Spinal cord (tissue), 10 donors: ENCODE results near the gene CDH2. TPM values are rescaled to one million over a fixed set of nuclear protein-coding genes. Genes with fewer than 3 reads are reported as not detected.

Experiments
- DNase-seq, 6 donors: peaks; one replicate each; pipeline versions ENCODE4 v3.0.0 to v3.0.0-alpha.2; 2013 to 2015; ENCODE audit warnings: low spot score in 6 of 6, low read depth in 4 of 6
- H3K27ac ChIP-seq: one replicate; pipeline ENCODE4 v1.5.1; 2013; ENCODE audit warnings: low read depth, low read length, control low read depth
- H3K27me3 ChIP-seq: one replicate; pipeline ENCODE4 v1.6.1; 2013; ENCODE audit warnings: low read length; ENCODE audit not compliant: control insufficient read depth, insufficient read depth
- H3K36me3 ChIP-seq: one replicate; pipeline ENCODE4 v1.6.1; 2013; ENCODE audit warnings: low read length; ENCODE audit not compliant: control insufficient read depth, insufficient read depth
- H3K4me1 ChIP-seq: one replicate; pipeline ENCODE4 v1.6.1; 2013; ENCODE audit warnings: low read length; ENCODE audit not compliant: control insufficient read depth, insufficient read depth
- H3K4me3 ChIP-seq: one replicate; pipeline ENCODE4 v1.5.1; 2013; ENCODE audit warnings: low read depth, low read length, control low read depth
- H3K9me3 ChIP-seq: one replicate; pipeline ENCODE4 v1.6.1; 2013; ENCODE audit warnings: low read length; ENCODE audit not compliant: control insufficient read depth, insufficient read depth
- WGBS: methylation state at CpG from one replicate; pipeline ENCODE4 v1.1.5; 2013; ENCODE audit warnings: missing lambda C conversion rate; ENCODE audit not compliant: insufficient coverage; 5-methylcytosine and 5-hydroxymethylcytosine counted together
- polyA plus RNA-seq, 2 donors: library from polyadenylated mRNA; unstranded; fragments of 120-200 nt; gene quantifications; one replicate each; pipeline ENCODE4 v1.2.1, GENCODE V29; 2013; ENCODE audit not compliant: insufficient read length in 2 of 2
- total RNA-seq, 2 donors: library from RNA; depleted of rRNA in 1 of 2; stranded (reverse); fragments of 120-200 nt in 1 of 2; fragments of >200 nt in 1 of 2; gene quantifications; one replicate each; pipeline versions ENCODE4 v1.2.3 to v1.2.4, GENCODE V29; 2013 to 2014
- donor health status: healthy.

CDH2 gene
- total and polyA plus RNA-seq, 4 donors, result 58.9 to 142 (median 107) TPM

GRCh38 chr18:28045176-28045810 is 131.6 kb downstream of the CDH2 start:
- DNase-seq, result peak in 2 of 6 donors; percentile 33 to 69
- Histone ChIP-seq H3K36me3 (no peaks in the 10 kb centered on the region), H3K4me3 (no peak overlapping the region), H3K4me1 (peaks cover 2% of the 10 kb centered on the region), H3K9me3 (no peaks in the 10 kb centered on the region), H3K27me3 (no peaks in the 10 kb centered on the region), H3K27ac (no peak overlapping the region)
- 10% methylated on average over 1 of the region's 3 CpGs for WGBS

GRCh38 chr18:28044036-28044435 is 132.9 kb downstream of the CDH2 start:
- H3K9me3 ChIP-seq, result no peaks in the 10 kb centered on the region
- DNase-seq, result no peak
- peaks cover 2% of the 10 kb centered on the region for H3K4me1 ChIP-seq
- 82% methylated on average over 3 of the region's 4 CpGs for whole genome bisulfite sequencing
- H3K27ac ChIP-seq, result no peak overlapping the region
- no peaks in the 10 kb centered on the region for H3K27me3 ChIP-seq
- no peaks in the 10 kb centered on the region for H3K36me3 ChIP-seq
- H3K4me3 ChIP-seq, result no peak overlapping the region

- DNase-seq, result no peak
- H3K4me1 ChIP-seq, result peaks cover 2% of the 10 kb centered on the region
- H3K4me3 ChIP-seq, result no peak overlapping the region
- WGBS, result no CpG with 5 or more reads among the region's 3 CpGs
- H3K36me3 ChIP-seq, result no peaks in the 10 kb centered on the region
- H3K27ac ChIP-seq, result no peak overlapping the region
- H3K9me3 ChIP-seq, result no peaks in the 10 kb centered on the region
- H3K27me3 ChIP-seq, result no peaks in the 10 kb centered on the region
These were observed 133.3 kb downstream of the CDH2 start for GRCh38 chr18:28043631-28044030.

GRCh38 chr18:28041366-28041765 is 135.6 kb downstream of the CDH2 start:
- DNase-seq, result peak in 5 of 6 donors; percentile 38 to 85 (median 61)
- no peaks in the 10 kb centered on the region for H3K9me3 ChIP-seq
- H3K27me3 ChIP-seq, result no peaks in the 10 kb centered on the region
- H3K36me3 ChIP-seq, result no peaks in the 10 kb centered on the region
- WGBS, result 0% methylated on average over 3 of the region's 5 CpGs
- H3K4me3 ChIP-seq, result no peak overlapping the region
- no peak overlapping the region for H3K27ac ChIP-seq
- peaks cover 2% of the 10 kb centered on the region for H3K4me1 ChIP-seq

GRCh38 chr18:28040716-28041115 is 136.2 kb downstream of the CDH2 start:
- Histone ChIP-seq H3K27ac (no peak overlapping the region), H3K4me3 (no peak overlapping the region), H3K4me1 (peaks cover 2% of the 10 kb centered on the region)

GRCh38 chr18:28040211-28040610 is 136.7 kb downstream of the CDH2 start:
- H3K36me3 ChIP-seq, result no peaks in the 10 kb centered on the region
- H3K9me3 ChIP-seq, result no peaks in the 10 kb centered on the region
- no CpG with 5 or more reads among the region's 2 CpGs for WGBS
- DNase-seq, result peak in 2 of 6 donors; percentile 34 to 71
- no peaks in the 10 kb centered on the region for H3K27me3 ChIP-seq
- no peak overlapping the region for H3K4me3 ChIP-seq
- no peak overlapping the region for H3K27ac ChIP-seq
- no peaks in the 10 kb centered on the region for H3K4me1 ChIP-seq

More at GRCh38 chr18:28040716-28041115, 136.2 kb downstream of the CDH2 start:
- Histone ChIP-seq H3K27me3 (no peaks in the 10 kb centered on the region), H3K9me3 (no peaks in the 10 kb centered on the region), H3K36me3 (no peaks in the 10 kb centered on the region)
- DNase-seq, result no peak

- Histone ChIP-seq H3K36me3 (no peaks in the 10 kb centered on the region), H3K9me3 (no peaks in the 10 kb centered on the region), H3K4me1 (no peaks in the 10 kb centered on the region), H3K27ac (no peak overlapping the region), H3K27me3 (no peaks in the 10 kb centered on the region), H3K4me3 (no peak overlapping the region)
- WGBS, result no CpG with 5 or more reads among the region's 3 CpGs
- no peak for DNase-seq
These were observed 137.2 kb downstream of the CDH2 start for GRCh38 chr18:28039691-28040090.

- 92% methylated on average over 4 of the region's 5 CpGs for WGBS
- DNase-seq, result no peak
- H3K4me3 ChIP-seq, result no peak overlapping the region
- H3K36me3 ChIP-seq, result no peaks in the 10 kb centered on the region
- no peaks in the 10 kb centered on the region for H3K4me1 ChIP-seq
- H3K9me3 ChIP-seq, result no peaks in the 10 kb centered on the region
- no peak overlapping the region for H3K27ac ChIP-seq
- no peaks in the 10 kb centered on the region for H3K27me3 ChIP-seq
These were observed 137.9 kb downstream of the CDH2 start for GRCh38 chr18:28039078-28039477.

- H3K27ac ChIP-seq, result no peak overlapping the region
These were observed 140.4 kb downstream of the CDH2 start for GRCh38 chr18:28036488-28036887.

GRCh38 chr18:28034567-28034966 is 142.4 kb downstream of the CDH2 start:
- Histone ChIP-seq H3K9me3 (no peaks in the 10 kb centered on the region), H3K27ac (no peak overlapping the region), H3K36me3 (no peaks in the 10 kb centered on the region), H3K27me3 (no peaks in the 10 kb centered on the region), H3K4me1 (no peaks in the 10 kb centered on the region), H3K4me3 (no peak overlapping the region)
- WGBS, result 83% methylated on average over 1 of the region's 5 CpGs
- DNase-seq, result no peak

More at GRCh38 chr18:28036488-28036887, 140.4 kb downstream of the CDH2 start:
- peak in 2 of 6 donors; percentile 35 to 37 for DNase-seq
- H3K4me1 ChIP-seq, result no peaks in the 10 kb centered on the region
- WGBS, result 44% methylated on average over 3 of the region's 5 CpGs
- H3K27me3 ChIP-seq, result no peaks in the 10 kb centered on the region
- H3K4me3 ChIP-seq, result no peak overlapping the region
- no peaks in the 10 kb centered on the region for H3K36me3 ChIP-seq
- H3K9me3 ChIP-seq, result no peaks in the 10 kb centered on the region
